ENCODE data around the gene BHLHA9.

DNA sequence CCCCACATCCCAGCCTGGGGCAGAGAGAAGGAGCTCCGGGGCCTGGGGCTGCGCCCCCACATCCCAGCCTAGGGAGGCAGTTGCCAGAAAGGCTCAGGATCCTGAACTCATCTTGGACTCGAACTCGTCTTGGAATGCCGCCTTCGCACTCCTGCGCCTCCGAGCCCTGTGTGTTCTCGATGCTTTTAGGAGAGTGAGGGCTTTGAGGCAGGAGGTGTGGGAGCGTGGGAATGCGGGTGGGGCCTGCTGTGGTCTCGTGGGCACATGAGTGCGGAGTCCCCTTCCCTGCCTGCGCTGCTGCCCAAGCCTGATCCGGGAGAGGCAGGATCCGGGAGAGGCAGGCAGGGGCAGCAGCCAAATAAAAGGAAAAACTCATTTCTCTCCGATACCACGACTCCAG, 1.2 kb downstream of the BHLHA9 start:
- TF ChIP-seq CTCF (IDR thresholded peaks at IDR 0.05): no peak
- no peak for TF ChIP-seq POLR2A (IDR thresholded peaks at IDR 0.05)

Data from suprapubic skin (tissue), 3 donors.